Measurements from ENCODE around the gene INTS1. TPM values are rescaled to one million over a fixed set of nuclear protein-coding genes. Genes with fewer than 3 reads are reported as not detected.

Gene INTS1
- total and polyA plus RNA-seq, 7 donors, result 16.2 to 78.3 (median 22.9) TPM

- 90 to 92% methylated on average over 21 of the region's 21 CpGs for WGBS, 2 donors
Observed at GRCh38 chr7:1542329-1542728, 38.1 kb upstream of the INTS1 start.

GRCh38 chr7:1541431-1542162, 37.4 kb upstream of the INTS1 start:
- 82 to 88% methylated on average over 33 of the region's 33 CpGs for whole genome bisulfite sequencing, 2 donors
- intact Hi-C loops (cut with DNase I), result no loop called here

More at GRCh38 chr7:1542329-1542728, 38.1 kb upstream of the INTS1 start:
- intact Hi-C loops (cut with DNase I), result no loop called here
- Histone ChIP-seq H3K27me3 (no peaks in the 10 kb centered on the region), H3K4me3 (no peak overlapping the region), H3K4me1 (peaks cover 0 to 22% (median 17%) of the 10 kb centered on the region in 4 donors), H3K9me3 (no peaks in the 10 kb centered on the region), H3K27ac (no peak overlapping the region), H3K36me3 (peaks cover 6 to 55% (median 24%) of the 10 kb centered on the region in 4 donors)
- no peak for DNase-seq
- TF ChIP-seq EP300 (IDR thresholded peaks at IDR 0.05), result no peak
- no peak for TF ChIP-seq POLR2A (IDR thresholded peaks at IDR 0.05)
- no peak for TF ChIP-seq CTCF (IDR thresholded peaks at IDR 0.05)
- no peak for TF ChIP-seq POLR2AphosphoS5 (IDR thresholded peaks at IDR 0.05)

GRCh38 chr7:1540776-1541271, 36.6 kb upstream of the INTS1 start:
- Histone ChIP-seq H3K36me3 (peaks cover 6 to 55% (median 24%) of the 10 kb centered on the region in 4 donors), H3K4me1 (peaks cover 0 to 35% (median 29%) of the 10 kb centered on the region in 4 donors), H3K9me3 (no peaks in the 10 kb centered on the region), H3K27ac (no peak overlapping the region), H3K27me3 (no peaks in the 10 kb centered on the region), H3K4me3 (no peak overlapping the region)
- WGBS, 2 donors, result 93 to 94% methylated on average over 31 of the region's 31 CpGs
- intact Hi-C loops (cut with DNase I), result no loop called here
- no peak for TF ChIP-seq POLR2A (IDR thresholded peaks at IDR 0.05)
- no peak for TF ChIP-seq EP300 (IDR thresholded peaks at IDR 0.05)
- TF ChIP-seq CTCF (IDR thresholded peaks at IDR 0.05), result no peak
- no peak for TF ChIP-seq POLR2AphosphoS5 (IDR thresholded peaks at IDR 0.05)
- DNase-seq, result peak; percentile 66

More at GRCh38 chr7:1541431-1542162, 37.4 kb upstream of the INTS1 start:
- Histone ChIP-seq H3K9me3 (no peaks in the 10 kb centered on the region), H3K36me3 (peaks cover 6 to 55% (median 24%) of the 10 kb centered on the region in 4 donors), H3K27me3 (no peaks in the 10 kb centered on the region), H3K4me1 (peaks cover 0 to 27% (median 22%) of the 10 kb centered on the region in 4 donors), H3K27ac (no peak overlapping the region), H3K4me3 (no peak overlapping the region)
- peak; percentile 65 for DNase-seq
- TF ChIP-seq POLR2A (IDR thresholded peaks at IDR 0.05) (no peak), CTCF (IDR thresholded peaks at IDR 0.05) (no peak), EP300 (IDR thresholded peaks at IDR 0.05) (no peak), POLR2AphosphoS5 (IDR thresholded peaks at IDR 0.05) (no peak)

GRCh38 chr7:1539882-1540775, 35.9 kb upstream of the INTS1 start:
- intact Hi-C loops (cut with DNase I), result loop anchor here (10.0 kb wide), 1 partner anchor 1025 kb away; the partner anchor contains the start of gene PDGFA
- H3K27ac ChIP-seq, result peak overlapping the region in 2 of 4 donors; percentile 98 to 100
- peaks cover 6 to 55% (median 24%) of the 10 kb centered on the region in 4 donors for H3K36me3 ChIP-seq

More at GRCh38 chr7:1539882-1540775, 35.9 kb upstream of the INTS1 start:
- Histone ChIP-seq H3K27me3 (no peaks in the 10 kb centered on the region), H3K4me1 (peaks cover 0 to 38% (median 31%) of the 10 kb centered on the region in 4 donors), H3K9me3 (no peaks in the 10 kb centered on the region), H3K4me3 (no peak overlapping the region)
- TF ChIP-seq EP300 (IDR thresholded peaks at IDR 0.05) (no peak), CTCF (IDR thresholded peaks at IDR 0.05) (no peak), POLR2AphosphoS5 (IDR thresholded peaks at IDR 0.05) (no peak), POLR2A (IDR thresholded peaks at IDR 0.05) (no peak)
- WGBS, 2 donors, result 96% methylated on average over 73 of the region's 73 CpGs
- peak; percentile 66 for DNase-seq

All from sigmoid colon (tissue), 7 donors.